LoVo (cell line): Measurements from ENCODE around the gene RASGRF2.

Experiments used
- DNase-seq: peaks from one replicate; pipeline ENCODE4 v3.0.0-alpha.2; 2016; ENCODE audit warnings: low spot score

The RASGRF2 gene

GRCh38 chr5:80951366-80951765 lies 8.8 kb upstream of the RASGRF2 start:
- no peak for DNase-seq

DNA sequence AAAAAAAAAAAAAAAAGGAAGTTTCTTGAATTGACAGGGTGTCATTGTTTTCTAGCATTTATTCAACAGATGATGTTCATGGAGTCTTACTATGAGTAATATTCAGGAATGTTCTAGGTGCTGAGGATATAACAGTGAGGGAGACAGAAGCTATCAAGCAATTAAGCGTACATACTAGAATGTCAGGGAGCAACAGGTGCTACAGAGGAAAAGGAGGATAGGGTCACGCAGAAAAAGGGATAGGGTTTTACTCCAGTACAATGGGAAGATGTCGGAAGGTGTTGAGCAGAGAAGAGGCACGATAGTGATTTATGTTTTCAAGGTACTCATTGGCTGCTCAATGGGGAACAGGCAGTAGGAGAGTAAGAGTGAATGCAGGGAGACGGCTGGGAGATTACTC lies 6.6 kb upstream of the RASGRF2 start:
- no peak for DNase-seq

DNA sequence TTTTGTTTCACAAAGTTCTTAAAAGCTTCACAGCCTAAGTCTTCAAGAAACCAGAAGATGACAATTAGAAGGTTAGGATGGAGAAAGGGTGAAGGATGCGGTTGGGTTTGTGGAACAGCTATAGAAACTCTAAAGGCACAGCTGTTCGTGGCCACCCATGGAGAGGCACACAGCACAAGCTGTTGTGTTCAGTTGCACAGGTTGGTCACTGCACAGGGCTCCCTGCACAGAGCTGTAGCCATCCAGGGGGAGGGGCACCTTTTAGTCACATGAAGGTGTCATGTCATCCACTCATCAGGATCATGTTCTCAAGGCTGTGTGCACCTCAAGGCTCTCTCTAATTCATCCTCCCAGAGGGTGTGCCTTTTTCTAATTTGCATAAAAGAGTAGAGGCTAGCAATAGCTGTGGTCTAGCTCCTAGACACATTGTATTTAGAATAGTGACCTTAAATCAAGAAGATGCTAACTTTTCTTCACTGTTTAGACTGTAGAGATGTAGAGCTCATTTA lies 5.0 kb upstream of the RASGRF2 start:
- DNase-seq, result no peak

DNA sequence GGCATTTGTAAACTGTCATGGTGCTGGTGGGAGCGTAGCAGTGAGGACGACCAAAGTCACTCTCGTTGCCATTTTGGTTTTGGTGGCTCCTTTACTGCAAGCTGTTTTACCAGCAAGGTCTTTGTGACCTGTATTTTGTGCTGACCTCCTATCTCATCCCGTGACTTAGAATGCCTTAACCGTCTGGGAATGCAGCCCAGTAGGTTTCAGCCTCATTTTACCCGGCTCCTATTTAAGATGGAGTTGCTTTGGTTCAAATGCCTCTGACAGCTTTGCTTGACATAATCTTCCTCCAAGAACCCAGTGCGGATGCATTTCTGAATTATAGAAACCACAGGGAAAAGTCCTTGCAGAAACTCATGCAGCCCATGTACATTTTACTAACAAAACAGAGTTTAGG lies 3.9 kb upstream of the RASGRF2 start:
- no peak for DNase-seq

GRCh38 chr5:80957031-80957761 lies 3.0 kb upstream of the RASGRF2 start:
- DNase-seq, result no peak

DNA sequence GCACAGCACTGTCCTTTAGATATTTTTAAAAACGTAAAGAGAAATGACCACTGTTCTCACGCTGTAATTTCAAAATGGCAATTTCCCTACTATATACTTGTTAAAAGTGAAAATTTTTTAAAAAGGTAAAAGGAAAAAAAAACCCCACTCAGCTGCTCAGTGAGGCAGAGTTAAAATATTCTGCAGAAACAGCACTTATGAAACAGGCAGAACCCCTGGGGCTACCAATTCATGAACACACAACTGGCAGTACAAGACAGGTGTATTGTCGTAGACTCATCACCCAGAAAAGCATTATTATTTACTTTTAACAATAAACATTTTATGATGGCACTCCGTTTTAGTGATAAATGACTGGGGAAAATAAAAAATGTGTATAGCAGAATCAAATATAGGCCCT lies 1.5 kb upstream of the RASGRF2 start:
- no peak for DNase-seq

- DNase-seq, result no peak
These were observed 1.0 kb upstream of the RASGRF2 start for GRCh38 chr5:80959138-80959537.

DNA sequence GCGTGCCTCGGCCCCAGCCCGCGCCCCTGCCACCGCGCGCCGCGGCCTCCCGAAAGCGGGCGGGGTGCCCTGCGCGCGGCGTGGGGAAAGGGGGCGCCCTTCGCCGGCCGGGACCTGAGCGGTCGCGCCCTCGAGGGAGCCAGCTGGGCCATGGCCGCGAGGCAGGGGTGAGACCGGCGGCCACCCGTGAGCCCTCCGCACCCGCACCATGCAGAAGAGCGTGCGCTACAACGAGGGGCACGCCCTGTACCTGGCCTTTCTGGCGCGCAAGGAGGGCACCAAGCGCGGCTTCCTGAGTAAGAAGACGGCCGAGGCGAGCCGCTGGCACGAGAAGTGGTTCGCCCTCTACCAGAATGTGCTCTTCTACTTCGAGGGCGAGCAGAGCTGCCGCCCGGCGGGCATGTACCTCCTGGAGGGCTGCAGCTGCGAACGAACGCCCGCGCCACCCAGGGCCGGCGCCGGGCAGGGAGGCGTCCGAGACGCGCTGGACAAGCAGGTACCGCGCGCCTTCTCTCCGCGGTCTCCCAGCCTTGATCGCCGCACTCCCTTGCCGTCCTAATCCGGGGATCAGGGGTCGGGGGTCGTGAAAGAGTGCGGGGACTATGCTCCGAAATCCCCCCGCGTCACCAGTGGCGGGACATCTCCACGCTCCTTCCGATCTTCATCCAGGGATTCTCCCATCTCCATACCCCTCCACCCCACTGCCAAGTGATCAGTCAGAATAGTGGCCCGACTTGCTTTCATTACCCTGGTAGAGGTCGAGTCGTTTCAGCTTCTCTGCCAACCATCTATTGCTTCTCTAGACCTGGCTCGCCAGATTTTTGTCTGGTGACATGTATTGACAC lies 590 bp downstream of the RASGRF2 start:
- peak; percentile 72 for DNase-seq

- peak; percentile 86 for DNase-seq
These were observed 1.5 kb downstream of the RASGRF2 start for GRCh38 chr5:80961376-80962281.

DNA sequence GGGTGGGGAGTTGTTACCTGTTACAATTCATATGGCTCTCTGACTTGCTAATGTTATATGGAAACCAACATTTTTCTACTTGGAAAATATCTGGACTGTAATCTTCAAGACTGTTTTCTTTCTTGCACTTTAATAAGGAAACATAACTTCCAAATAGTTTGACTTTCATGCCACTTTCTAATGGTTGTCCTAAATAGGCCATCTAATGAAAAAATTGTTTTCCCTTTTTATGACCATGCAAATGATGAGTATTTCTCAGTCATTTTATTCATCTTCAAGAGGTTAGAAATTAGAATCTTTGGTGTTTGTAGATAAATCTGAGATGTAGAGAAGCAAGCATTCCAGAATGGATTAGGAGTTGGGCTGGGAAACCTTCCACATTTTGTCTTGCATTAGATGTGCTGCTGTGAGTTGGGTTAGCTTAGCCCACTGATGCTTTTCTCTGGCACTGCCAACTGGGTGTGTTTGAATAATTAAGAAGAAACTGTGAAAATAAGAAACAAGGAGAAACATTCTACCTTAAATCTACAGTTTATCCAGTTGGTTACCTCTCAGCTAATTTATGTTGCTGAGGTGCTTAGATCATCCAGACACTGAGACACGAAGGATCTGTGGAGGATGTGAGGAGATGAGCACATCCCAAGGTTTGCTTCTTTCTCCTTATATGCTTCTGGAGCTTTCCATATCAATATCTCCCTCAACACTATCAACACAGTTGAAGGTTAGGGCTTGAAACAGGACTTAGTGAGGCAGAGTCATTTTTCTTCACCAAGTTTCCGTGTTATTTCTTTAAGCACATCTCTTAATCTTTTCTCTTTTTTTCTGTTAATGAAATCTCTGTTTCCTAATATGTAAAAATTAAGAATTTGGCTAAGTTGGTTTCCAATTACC lies 2.7 kb downstream of the RASGRF2 start:
- no peak for DNase-seq

GRCh38 chr5:80963521-80963895 lies 3.3 kb downstream of the RASGRF2 start:
- no peak for DNase-seq

DNA sequence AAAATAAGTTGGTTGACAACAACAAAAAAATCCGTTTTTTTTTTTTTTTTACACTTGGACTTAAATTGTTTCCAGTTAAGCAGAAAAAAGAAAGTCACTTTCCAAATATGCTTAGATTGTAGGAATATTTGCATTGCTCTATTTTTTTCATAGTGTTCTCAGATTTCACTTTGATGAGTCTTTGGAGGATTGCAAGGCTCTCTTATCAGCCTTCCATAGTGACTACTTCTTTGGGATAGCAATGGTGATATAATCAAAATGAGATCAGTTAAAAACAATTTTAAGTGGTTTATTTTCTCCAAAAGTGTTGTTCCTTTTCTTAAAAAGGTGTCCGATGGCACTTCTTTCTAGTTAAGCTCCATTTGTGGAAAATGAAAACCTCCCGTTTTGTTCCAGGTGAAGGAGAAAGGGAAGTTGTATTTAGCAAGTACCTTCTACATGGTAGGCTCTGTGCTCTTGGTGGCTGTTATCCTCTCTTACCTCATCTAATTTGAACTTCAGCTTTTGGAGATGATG lies 3.9 kb downstream of the RASGRF2 start:
- no peak for DNase-seq

GRCh38 chr5:80964491-80964890 lies 4.3 kb downstream of the RASGRF2 start:
- no peak for DNase-seq

DNA sequence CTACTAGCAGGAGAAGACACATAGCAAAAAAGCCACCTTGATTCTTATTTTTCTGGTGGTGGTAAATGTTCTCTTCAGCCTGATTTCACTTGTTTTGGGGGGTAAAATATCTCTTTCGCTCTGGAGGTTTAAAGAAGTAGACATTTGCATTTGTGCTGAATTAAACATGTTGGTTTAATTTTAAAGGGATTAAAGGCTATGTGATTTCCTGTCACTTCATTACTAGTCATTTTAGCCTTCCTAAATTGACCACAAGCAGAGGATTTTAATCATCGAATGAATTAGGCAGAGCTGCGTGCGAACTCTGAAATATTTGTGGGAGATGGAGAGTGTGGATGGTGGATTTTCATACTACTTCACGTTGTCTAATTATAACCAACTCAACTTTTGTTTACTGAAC lies 4.8 kb downstream of the RASGRF2 start:
- DNase-seq, result no peak

- peak; percentile 72 for DNase-seq
These were observed 7.5 kb downstream of the RASGRF2 start for GRCh38 chr5:80967500-80968181.

DNA sequence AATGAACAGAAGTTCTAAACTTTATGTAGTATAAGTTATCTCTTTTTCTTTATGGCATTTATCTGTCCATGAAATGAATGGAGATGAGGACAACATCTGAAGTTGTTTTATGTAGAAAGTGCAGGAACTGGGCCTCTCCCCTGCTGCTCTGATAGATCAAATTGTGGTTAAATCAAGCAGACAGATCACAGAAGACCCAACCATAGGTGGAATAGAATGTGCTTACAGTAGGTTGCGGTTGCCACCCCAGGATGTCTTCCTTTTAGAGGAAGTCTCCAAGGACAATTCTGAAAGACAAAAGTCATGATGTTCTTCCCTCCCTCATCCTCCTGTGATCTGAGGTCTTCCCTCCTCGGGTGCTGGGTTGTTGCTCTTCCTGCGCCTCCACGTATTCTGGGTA lies 12.9 kb downstream of the RASGRF2 start:
- DNase-seq, result no peak

GRCh38 chr5:80975065-80975464 lies 14.9 kb downstream of the RASGRF2 start:
- peak; percentile 32 for DNase-seq

DNA sequence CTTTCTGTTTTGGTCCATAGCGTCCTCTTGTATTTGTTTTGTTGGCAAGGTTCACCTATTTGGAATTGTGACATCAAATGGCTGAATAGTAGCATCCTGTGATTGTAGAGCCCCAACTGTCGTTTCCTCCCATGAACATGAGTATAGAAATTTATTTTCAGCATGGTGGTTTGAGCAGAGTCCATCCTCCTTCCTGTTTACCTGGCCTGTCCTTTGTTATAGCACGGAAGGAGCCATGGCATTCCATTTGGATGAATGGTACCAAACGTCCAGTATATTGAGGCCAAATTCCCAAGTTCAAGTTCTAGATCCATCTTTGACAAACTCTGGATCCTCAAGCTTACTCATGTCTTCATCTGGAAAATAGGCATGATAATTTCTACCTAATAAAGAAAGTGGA lies 16.8 kb downstream of the RASGRF2 start:
- no peak for DNase-seq

- DNase-seq, result no peak
These were observed 17.6 kb downstream of the RASGRF2 start for GRCh38 chr5:80977764-80978163.

GRCh38 chr5:80978772-80979317 lies 18.7 kb downstream of the RASGRF2 start:
- no peak for DNase-seq
